Bladder microvascular endothelial cell (primary cell): Measurements from ENCODE around the gene DGCR2. TPM values are rescaled to one million over a fixed set of nuclear protein-coding genes. Genes with fewer than 3 reads are reported as not detected.

Experiments
- total RNA-seq: library from RNA; depleted of rRNA; stranded (reverse); fragments of >200 nt; gene quantifications from 2 replicates; pipeline ENCODE4 v1.2.3, GENCODE V29; 2014

The DGCR2 gene, protein sequence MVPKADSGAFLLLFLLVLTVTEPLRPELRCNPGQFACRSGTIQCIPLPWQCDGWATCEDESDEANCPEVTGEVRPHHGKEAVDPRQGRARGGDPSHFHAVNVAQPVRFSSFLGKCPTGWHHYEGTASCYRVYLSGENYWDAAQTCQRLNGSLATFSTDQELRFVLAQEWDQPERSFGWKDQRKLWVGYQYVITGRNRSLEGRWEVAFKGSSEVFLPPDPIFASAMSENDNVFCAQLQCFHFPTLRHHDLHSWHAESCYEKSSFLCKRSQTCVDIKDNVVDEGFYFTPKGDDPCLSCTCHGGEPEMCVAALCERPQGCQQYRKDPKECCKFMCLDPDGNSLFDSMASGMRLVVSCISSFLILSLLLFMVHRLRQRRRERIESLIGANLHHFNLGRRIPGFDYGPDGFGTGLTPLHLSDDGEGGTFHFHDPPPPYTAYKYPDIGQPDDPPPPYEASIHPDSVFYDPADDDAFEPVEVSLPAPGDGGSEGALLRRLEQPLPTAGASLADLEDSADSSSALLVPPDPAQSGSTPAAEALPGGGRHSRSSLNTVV
- total RNA-seq: 31.1 and 67.0 TPM in 2 replicates

DNA sequence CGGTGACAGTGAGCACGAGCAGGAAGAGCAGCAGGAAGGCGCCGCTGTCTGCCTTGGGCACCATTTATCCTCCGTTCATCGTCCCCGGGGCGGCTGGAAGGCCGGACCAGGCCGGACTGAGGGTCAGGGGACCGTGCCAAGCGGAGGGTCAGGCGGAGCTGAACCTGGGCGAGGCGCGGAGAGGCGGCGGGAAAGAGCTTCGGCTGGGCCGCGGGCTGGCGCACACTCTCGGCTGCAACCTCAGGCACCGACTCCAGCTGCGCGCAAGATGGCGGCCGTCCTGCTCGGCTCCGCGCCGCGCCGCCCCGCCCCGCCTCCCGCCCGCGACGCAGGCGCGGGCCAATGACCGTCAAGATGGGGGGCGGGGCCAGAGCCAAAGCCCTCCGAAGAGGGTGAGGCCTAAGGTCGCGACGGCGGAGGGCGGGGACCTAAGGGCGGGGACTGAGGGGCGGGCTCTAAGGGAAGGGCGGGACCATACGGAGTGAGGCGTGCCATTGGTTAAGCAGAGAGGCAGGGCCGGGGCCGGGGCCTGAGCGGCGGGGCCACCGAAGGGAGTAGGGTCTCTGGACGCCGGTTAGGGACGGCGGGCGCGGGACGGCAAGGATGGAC lies at the start of gene DGCR2:
Gene DGCR2 (minus strand): TSS at position 270 of the 609 bp plus-strand sequence. CDS start 206 bp downstream, at position 64.

DNA sequence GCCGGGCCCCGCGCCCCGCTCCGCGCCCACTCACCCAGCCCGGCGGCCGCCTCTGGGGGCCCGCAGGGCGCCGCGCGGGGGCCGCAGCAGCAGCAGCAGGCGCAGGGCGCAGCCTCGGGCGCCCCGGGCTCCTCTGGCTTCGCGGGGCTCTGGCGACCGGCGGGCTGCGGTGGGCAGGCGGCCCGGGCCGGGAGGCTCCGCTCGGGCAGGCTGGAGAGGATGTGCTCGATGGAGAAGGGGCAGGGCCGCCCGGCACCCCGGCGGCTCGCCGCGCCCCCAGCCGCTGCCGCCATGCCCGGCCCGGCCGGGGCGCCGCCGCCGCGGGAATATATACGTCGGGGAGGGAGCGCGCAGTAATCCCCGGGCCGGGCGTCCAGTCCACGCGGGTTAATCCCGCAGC lies 27.8 kb upstream of the DGCR2 start, which contains the start of gene GSC2:
Gene GSC2 (minus strand): TSS at position 302 of the 400 bp plus-strand sequence. CDS start 9 bp downstream, at position 293.

GRCh38 chr22:19130959-19131684 lies 8.9 kb upstream of the DGCR2 start, which contains the start of gene TSSK2:
Gene TSSK2, plus strand, starts transcription at chr22:19131308. Its CDS starts 92 bp downstream, at chr22:19131400.

Other genes starting within 250 kb of the DGCR2 start
- gene DGCR6, start 216.1 kb downstream of the DGCR2 start, total RNA-seq: 1.3 and 3.2 TPM in 2 replicates
- 0.16 TPM in 1 of 2 replicates, not detected in the other for gene PRODH, start 186.1 kb downstream of the DGCR2 start, total RNA-seq
- gene TSSK2, start 8.9 kb upstream of the DGCR2 start, total RNA-seq: not detected in 2 replicates
- gene ESS2, start 22.2 kb upstream of the DGCR2 start, total RNA-seq: 5.7 and 9.1 TPM in 2 replicates
- not detected in 2 replicates for gene GSC2, start 27.9 kb upstream of the DGCR2 start, total RNA-seq
- 47.1 and 73.9 TPM in 2 replicates for gene SLC25A1, start 56.3 kb upstream of the DGCR2 start, total RNA-seq
- 3.1 and 7.6 TPM in 2 replicates for gene CLTCL1, start 169.3 kb upstream of the DGCR2 start, total RNA-seq